GM12878 (cell line): Measurements from ENCODE around the gene MRPS16. TPM values are rescaled to one million over a fixed set of nuclear protein-coding genes. Genes with fewer than 3 reads are reported as not detected.

Experiments used
- ATAC-seq: fragments of 200-7000 bp; cut with Tn5 transposase; 3 replicates; pipeline ENCODE4 v1.9.1; 2020; ENCODE audit warnings: mild to moderate bottlenecking, moderate library complexity
- BruUV-seq: library from RNA; stranded (reverse); fragments of 400-500 nt; replicated peaks from 2 replicates; lab custom pipeline; 2021; lab: Mats Ljungman, UMichigan
- CTCF ChIA-PET: fragments of 300-600 bp; sonication (Branson Sonifier 250); formaldehyde crosslinking; extraction: SDS; loops from one replicate; lab custom pipeline; 2021; ENCODE audit warnings: inconsistent platforms; lab: Yijun Ruan, JAX
- POLR2A ChIA-PET: fragments of 350-600 bp; formaldehyde crosslinking; extraction: SDS; loops from one replicate; lab custom pipeline; 2021; ENCODE audit warnings: inconsistent platforms; lab: Charles Lee
- RAD21 ChIA-PET: fragments of 300-600 bp; sonication (Branson Sonifier 250); formaldehyde crosslinking; loops from one replicate; lab custom pipeline; 2023; ENCODE audit warnings: antibody characterized with exemption; ENCODE audit not compliant: unreplicated experiment; lab: Charles Lee
- SMC1A ChIA-PET: fragments of 300-600 bp; sonication (Branson Sonifier 250); formaldehyde crosslinking; loops from one replicate; lab custom pipeline; 2023; ENCODE audit not compliant: unreplicated experiment, uncharacterized antibody; lab: Charles Lee
- DNase-seq: peaks from one replicate; pipeline ENCODE4 v3.0.0-alpha.2; 2011; ENCODE audit warnings: low read depth, low spot score
- FAIRE-seq: peaks from 3 replicates; lab custom pipeline; 2011; peaks lifted over from hg19 to GRCh38; lab: Jason Lieb, UNC
- H2AFZ ChIP-seq: 2 replicates; pipeline ENCODE4 v1.6.0; 2011; ENCODE audit warnings: low read depth, low read length, control low read depth; ENCODE audit not compliant: control insufficient read depth
- H3K27ac ChIP-seq: 2 replicates; pipeline ENCODE4 v1.5.1; 2011; ENCODE audit warnings: control low read depth; ENCODE audit not compliant: control insufficient read depth, insufficient read depth
- H3K27me3 ChIP-seq, 2 experiments: replicated peaks in 1 of 2; 2 replicates each; pipeline versions ENCODE4 v1.6.0 to v1.6.1; 2011; ENCODE audit warnings: low read length in 1 of 2; ENCODE audit not compliant: control insufficient read depth in 2 of 2, insufficient read depth in 2 of 2
- H3K36me3 ChIP-seq, 2 experiments: 2 replicates each; pipeline ENCODE4 v1.5.1; 2011; ENCODE audit warnings: low read length in 1 of 2; ENCODE audit not compliant: control insufficient read depth in 2 of 2, insufficient read depth in 2 of 2
- H3K4me1 ChIP-seq: 2 replicates; pipeline ENCODE4 v1.6.1; 2011; ENCODE audit warnings: mild to moderate bottlenecking, low read length, moderate library complexity, mixed read lengths; ENCODE audit not compliant: control insufficient read depth, insufficient read depth
- H3K4me2 ChIP-seq: 2 replicates; pipeline ENCODE4 v1.6.0; 2011; ENCODE audit warnings: control low read depth; ENCODE audit not compliant: control insufficient read depth, insufficient read depth
- H3K4me3 ChIP-seq: fragments of 200-600 bp; sonication (generic); 2 replicates; pipeline ENCODE4 v1.5.1; 2016
- H3K79me2 ChIP-seq: 2 replicates; pipeline ENCODE4 v1.6.0; 2011; ENCODE audit warnings: low read length; ENCODE audit not compliant: control insufficient read depth, insufficient read depth
- H3K9ac ChIP-seq: 2 replicates; pipeline ENCODE4 v1.8.0; 2011; ENCODE audit warnings: low read length, control low read depth, mixed read lengths; ENCODE audit not compliant: control insufficient read depth, insufficient read depth
- H3K9me3 ChIP-seq: replicated peaks from 3 replicates; pipeline ENCODE4 v1.5.1; 2011; ENCODE audit warnings: mild to moderate bottlenecking, low read length; ENCODE audit not compliant: control insufficient read depth, insufficient read depth
- H4K20me1 ChIP-seq: 2 replicates; pipeline ENCODE4 v1.6.0; 2011; ENCODE audit not compliant: control insufficient read depth, insufficient read depth
- ASH2L ChIP-seq: fragments of 300-600, 200-600 bp; sonication (generic); IDR thresholded peaks from 2 replicates; pipeline ENCODE4 v1.6.1; 2017; ENCODE audit warnings: low read depth, mild to moderate bottlenecking, borderline replicate concordance
- CHD1 ChIP-seq: IDR thresholded peaks from 2 replicates; pipeline ENCODE4 v1.6.1; 2012; ENCODE audit warnings: low read depth, low read length, improper control_type of control experiment
- CREB1 ChIP-seq: IDR thresholded peaks from 2 replicates; pipeline ENCODE4 v1.6.1; 2012; ENCODE audit warnings: low read depth, mild to moderate bottlenecking, inconsistent platforms
- MTA3 ChIP-seq: IDR thresholded peaks from 2 replicates; pipeline ENCODE4 v1.6.1; 2012; ENCODE audit warnings: low read length, inconsistent platforms, borderline replicate concordance
- MYC ChIP-seq: IDR thresholded peaks from 2 replicates; pipeline ENCODE4 v1.6.1; 2011; ENCODE audit warnings: mild to moderate bottlenecking, low read length, moderate library complexity, inconsistent platforms; ENCODE audit not compliant: insufficient read depth, insufficient replicate concordance, insufficient read length, severe bottlenecking
- NFYB ChIP-seq: IDR thresholded peaks from 2 replicates; pipeline ENCODE4 v1.6.1; 2011; ENCODE audit warnings: low read depth, mild to moderate bottlenecking, low read length, improper control_type of control experiment, moderate library complexity; ENCODE audit not compliant: insufficient read depth
- POU2F2 ChIP-seq: IDR thresholded peaks from 3 replicates; pipeline ENCODE4 v1.6.1; 2011; ENCODE audit warnings: low read depth, mild to moderate bottlenecking, low read length, borderline replicate concordance
- RUNX3 ChIP-seq: IDR thresholded peaks from 2 replicates; pipeline ENCODE4 v1.6.1; 2012; ENCODE audit warnings: low read length, inconsistent platforms
- ZNF592 ChIP-seq: fragments of 450-650 bp; IDR thresholded peaks from 2 replicates; pipeline ENCODE4 v1.6.1; 2017; ENCODE audit warnings: mild to moderate bottlenecking, moderate library complexity
- WGBS: methylation state at CpG from one replicate; pipeline ENCODE4 v1.1.6; 2016; ENCODE audit warnings: low lambda C conversion rate; ENCODE audit not compliant: insufficient replicate concordance, insufficient coverage; ENCODE audit errors: missing lambda C conversion rate; 5-methylcytosine and 5-hydroxymethylcytosine counted together
- in situ Hi-C: fragments of 300-500 bp; cut with MboI; formaldehyde crosslinking; loops from 9 replicates; pipeline ENCODE4 v1.14.3; 2018; ENCODE audit warnings: mixed read lengths
- intact Hi-C: fragments of 100-400 bp; cut with micrococcal nuclease; formaldehyde crosslinking; loops from one replicate; pipeline ENCODE4 v1.14.2; 2022; ENCODE audit not compliant: unreplicated experiment
- polyA plus RNA-seq, 11 experiments: library from polyadenylated mRNA; depleted of rRNA in 4 of 11; unstranded in 6 of 11; stranded (reverse) in 5 of 11; fragments of >200 nt; fragmentation: Nextera tagmentation in 4 of 11; fragmentation: Illumina TruSeq in 1 of 11; extraction: Ambion mirVana in 4 of 11; extraction: Trizol in 1 of 11; gene quantifications; 1 replicate in 1 of 11; 2 replicates in 10 of 11; pipeline versions ENCODE4 v1.2.1 to v1.2.3, GENCODE V29; 2011 to 2016; ENCODE audit warnings: inconsistent platforms in 2 of 11, missing spikeins in 2 of 11, low read depth in 1 of 11
- total RNA-seq, 4 experiments: library from RNA; depleted of rRNA in 3 of 4; stranded (reverse); fragments of >200 nt in 3 of 4; fragmentation: Illumina TruSeq in 1 of 4; extraction: Trizol in 1 of 4; gene quantifications; 2 replicates each; pipeline versions ENCODE4 v1.2.1 to v1.2.3, GENCODE V29; 2013 to 2021

The MRPS16 gene
- total and polyA plus RNA-seq, 10 of the 15 experiments (the other 5 are each of a cell fraction or from before 2014, with no cell fraction given), result 43.4 to 285 (median 103) TPM

GRCh38 chr10:73251683-73252444 lies 580 bp downstream of the MRPS16 start:
- Histone ChIP-seq H4K20me1 (no peaks in the 10 kb centered on the region), H3K27me3 (no peaks in the 10 kb centered on the region), H3K27ac (peak overlapping the region; percentile 97), H3K36me3 (peaks cover 0 to 10% of the 10 kb centered on the region in 2 experiments; a peak in 2 of 4 replicates)
- in situ Hi-C loops, result no loop called here
- RAD21 ChIA-PET, result interaction anchor here (1.6 kb wide), 1 partner anchor 83 kb away, joined by 4 read pairs; no protein-coding TSS in a partner anchor
- TF ChIP-seq MTA3, result 0 out of 2 replicates have a peak, but pooled peaks have one; percentile 33
- TF ChIP-seq CREB1, result no peak
- TF ChIP-seq NFYB, result 0 out of 2 replicates have a peak, but pooled peaks have one; percentile 11
- TF ChIP-seq, all 136 proteins: peak for 2
- DNase-seq (no peak), FAIRE-seq (peak; percentile 78), ATAC-seq (peak; percentile 70)
- Histone ChIP-seq H3K9ac (peak overlapping the region; percentile 100), H3K4me3 (peak overlapping the region; percentile 93), H3K4me2 (peak overlapping the region; percentile 95), H3K4me1 (peaks cover 13% of the 10 kb centered on the region), H3K9me3 (no peaks in the 10 kb centered on the region), H2AFZ (peak overlapping the region; percentile 99), H3K79me2 (peaks cover 56% of the 10 kb centered on the region)
- 5% methylated on average over 23 of the region's 23 CpGs for WGBS
- ChIA-PET SMC1A (interaction anchor here (1.2 kb wide), 1 partner anchor 392 kb away, joined by 3 read pairs; no protein-coding TSS in a partner anchor), POLR2A (interaction anchor here (0.6 to 1.5 kb wide), 7 partner anchors 9 to 559 kb away, joined by 3 to 7 read pairs (median 3); partner anchors contain the start of gene CFAP70), CTCF (interaction anchor here (1.6 to 4.7 kb wide), 2 partner anchors 12 to 159 kb away, joined by 4 to 14 read pairs; no protein-coding TSS in a partner anchor)
- BruUV-seq, result TSS peak; percentile 88
- intact Hi-C loops, result loop anchor here (5.0 kb wide), 1 partner anchor 245 kb away; the partner anchor contains the start of gene PPP3CB

GRCh38 chr10:73248259-73248724 lies 4.2 kb downstream of the MRPS16 start:
- ChIA-PET POLR2A (interaction anchor here (0.5 to 3.7 kb wide), 3 partner anchors 111 to 377 kb away, joined by 3 to 19 read pairs (median 3); partner anchors contain the start of gene CFAP70), RAD21 (interaction anchor here (2.4 kb wide), 1 partner anchor 152 kb away, joined by 17 read pairs; the partner anchor contains the start of gene P4HA1), SMC1A (no interaction called here), CTCF (interaction anchor here (0.6 to 0.8 kb wide), 3 partner anchors 237 to 395 kb away, joined by 3 read pairs; no protein-coding TSS in a partner anchor)
- Histone ChIP-seq H3K79me2 (peaks cover 84% of the 10 kb centered on the region), H3K4me1 (peaks cover 10% of the 10 kb centered on the region), H3K27me3 (no peaks in the 10 kb centered on the region), H4K20me1 (no peaks in the 10 kb centered on the region), H2AFZ (no peak overlapping the region), H3K36me3 (peaks cover 0 to 13% of the 10 kb centered on the region in 2 experiments; a peak in 3 of 4 replicates), H3K9me3 (no peaks in the 10 kb centered on the region), H3K27ac (peak overlapping the region; percentile 88), H3K4me3 (peak overlapping the region; percentile 89), H3K4me2 (peak overlapping the region; percentile 98), H3K9ac (peak overlapping the region; percentile 92)
- no peak for FAIRE-seq
- DNase-seq, result no peak
- intact Hi-C loops, result loop anchor here (5.0 kb wide), 1 partner anchor 164 kb away; the partner anchor contains the start of gene ANXA7
- in situ Hi-C loops, result no loop called here
- no TSS peak for BruUV-seq
- ATAC-seq, result no peak
- WGBS, result 43% methylated on average over 5 of the region's 5 CpGs
- no peak for TF ChIP-seq CHD1
- no peak for TF ChIP-seq MYC
- no peak for TF ChIP-seq ZNF592
- TF ChIP-seq RUNX3, result no peak
- no peak for TF ChIP-seq ASH2L
- TF ChIP-seq POU2F2, result no peak
